HG03095 (cell line): ENCODE measurements around the gene PRODH2.

Source experiments
- ATAC-seq: cut with Tn5 transposase; IDR thresholded peaks from one replicate; pipeline ENCODE4 v1.9.1; 2021; ENCODE audit warnings: moderate library complexity; ENCODE audit not compliant: unreplicated experiment

Gene PRODH2, protein sequence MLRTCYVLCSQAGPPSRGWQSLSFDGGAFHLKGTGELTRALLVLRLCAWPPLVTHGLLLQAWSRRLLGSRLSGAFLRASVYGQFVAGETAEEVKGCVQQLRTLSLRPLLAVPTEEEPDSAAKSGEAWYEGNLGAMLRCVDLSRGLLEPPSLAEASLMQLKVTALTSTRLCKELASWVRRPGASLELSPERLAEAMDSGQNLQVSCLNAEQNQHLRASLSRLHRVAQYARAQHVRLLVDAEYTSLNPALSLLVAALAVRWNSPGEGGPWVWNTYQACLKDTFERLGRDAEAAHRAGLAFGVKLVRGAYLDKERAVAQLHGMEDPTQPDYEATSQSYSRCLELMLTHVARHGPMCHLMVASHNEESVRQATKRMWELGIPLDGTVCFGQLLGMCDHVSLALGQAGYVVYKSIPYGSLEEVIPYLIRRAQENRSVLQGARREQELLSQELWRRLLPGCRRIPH

DNA sequence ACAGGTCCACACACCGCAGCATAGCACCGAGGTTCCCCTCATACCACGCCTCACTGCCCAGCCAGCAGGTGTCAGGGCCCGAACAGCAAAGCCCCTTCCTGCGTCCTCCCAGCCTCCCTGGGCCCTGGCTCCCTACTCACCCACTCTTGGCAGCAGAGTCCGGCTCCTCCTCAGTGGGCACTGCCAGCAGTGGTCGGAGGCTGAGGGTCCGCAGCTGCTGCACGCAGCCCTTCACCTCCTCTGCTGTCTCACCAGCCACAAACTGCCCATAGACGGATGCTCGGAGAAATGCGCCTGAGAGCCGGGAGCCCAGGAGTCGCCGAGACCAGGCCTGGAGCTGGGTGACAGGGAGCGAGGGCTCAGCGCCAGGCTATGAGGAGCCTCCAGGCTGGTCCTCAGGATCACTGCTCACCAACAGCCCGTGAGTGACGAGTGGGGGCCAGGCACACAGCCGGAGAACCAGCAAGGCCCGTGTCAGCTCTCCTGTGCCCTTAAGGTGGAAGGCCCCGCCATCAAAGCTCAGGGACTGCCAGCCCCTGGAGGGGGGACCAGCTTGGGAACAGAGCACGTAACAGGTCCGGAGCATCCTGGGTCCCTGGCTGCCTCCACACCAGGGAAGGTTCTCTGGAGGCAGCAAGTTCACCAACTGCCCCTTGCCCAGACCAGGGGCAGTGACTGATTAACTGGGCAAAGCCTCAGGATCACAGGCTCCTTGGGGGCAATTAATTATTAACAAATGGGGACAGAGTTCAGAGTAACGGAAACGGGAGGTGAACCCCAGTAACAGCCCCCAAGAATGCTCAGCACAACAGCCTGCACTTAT lies at the start of gene PRODH2:
PRODH2 (minus strand) TSS at position 626 of the 823 bp plus-strand sequence; CDS start at position 586, 40 bp downstream.
- ATAC-seq: no peak

DNA sequence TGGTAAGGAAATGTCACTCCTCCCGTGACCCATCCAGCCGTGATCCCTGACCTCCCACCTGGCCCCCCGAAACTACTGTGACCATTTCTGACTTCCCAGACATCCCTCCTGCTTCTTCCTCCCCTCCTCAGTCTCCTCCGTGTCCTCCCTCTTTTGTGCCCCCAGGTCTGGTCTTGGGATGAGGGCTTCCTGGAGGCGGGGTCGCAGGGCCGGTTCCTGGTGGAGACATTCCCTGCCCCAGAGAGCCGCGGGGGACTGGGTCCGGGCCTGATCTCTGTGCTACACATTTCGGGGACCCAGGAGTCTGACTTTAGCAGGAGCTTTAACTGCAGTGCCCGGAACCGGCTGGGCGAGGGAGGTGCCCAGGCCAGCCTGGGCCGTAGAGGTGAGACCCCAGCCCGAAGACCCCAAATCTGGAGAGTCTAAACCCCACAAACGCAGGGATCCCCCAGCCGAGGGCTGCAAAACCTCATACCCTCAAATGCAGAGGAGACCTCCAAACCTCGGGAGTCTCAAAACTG lies 49.1 kb upstream of the PRODH2 start:
- ATAC-seq: no peak

DNA sequence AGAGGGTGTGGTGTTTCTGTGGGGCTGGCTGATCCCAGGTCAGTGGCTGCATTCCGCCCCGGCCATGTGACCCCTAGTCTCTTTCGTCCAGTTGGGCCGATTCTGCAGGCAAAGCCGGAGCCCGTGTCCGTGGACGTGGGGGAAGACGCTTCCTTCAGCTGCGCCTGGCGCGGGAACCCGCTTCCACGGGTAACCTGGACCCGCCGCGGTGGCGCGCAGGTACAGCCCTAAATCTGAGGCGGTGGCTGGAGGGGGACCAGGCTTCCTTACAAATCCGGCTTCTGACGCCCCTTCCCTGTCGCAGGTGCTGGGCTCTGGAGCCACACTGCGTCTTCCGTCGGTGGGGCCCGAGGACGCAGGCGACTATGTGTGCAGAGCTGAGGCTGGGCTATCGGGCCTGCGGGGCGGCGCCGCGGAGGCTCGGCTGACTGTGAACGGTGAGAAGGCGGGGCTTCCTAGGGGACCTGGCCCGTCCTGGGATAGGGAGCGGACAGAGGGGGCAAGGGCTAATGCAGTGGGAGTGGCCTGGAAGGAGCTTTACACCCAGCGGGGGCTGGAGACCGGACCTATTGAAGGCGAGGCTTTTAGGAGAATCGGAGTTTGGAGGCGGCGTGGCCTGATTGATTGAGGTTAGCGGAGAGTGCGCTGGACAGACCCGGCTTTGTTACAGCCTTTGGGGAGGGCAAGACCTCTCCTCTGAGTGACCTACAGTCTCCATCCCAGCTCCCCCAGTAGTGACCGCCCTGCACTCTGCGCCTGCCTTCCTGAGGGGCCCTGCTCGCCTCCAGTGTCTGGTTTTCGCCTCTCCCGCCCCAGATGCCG lies 48.4 kb upstream of the PRODH2 start:
- no peak for ATAC-seq

DNA sequence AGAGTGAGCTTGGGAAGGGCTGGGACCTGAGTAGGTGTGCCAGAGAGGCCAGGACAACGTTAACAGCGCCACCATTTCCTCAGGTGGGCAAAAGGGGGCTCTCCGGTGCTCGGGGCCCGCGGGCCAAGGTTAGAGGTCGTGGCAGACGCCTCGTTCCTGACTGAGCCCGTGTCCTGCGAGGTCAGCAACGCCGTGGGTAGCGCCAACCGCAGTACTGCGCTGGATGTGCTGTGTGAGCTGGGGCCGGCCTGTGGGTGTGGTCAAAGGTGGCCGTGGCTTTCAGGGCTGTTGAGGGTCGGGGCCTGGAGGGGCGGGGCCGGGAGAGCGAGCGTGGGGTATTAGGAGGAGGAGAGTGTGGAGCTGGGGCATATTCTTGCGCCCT lies 47.8 kb upstream of the PRODH2 start:
- no peak for ATAC-seq

DNA sequence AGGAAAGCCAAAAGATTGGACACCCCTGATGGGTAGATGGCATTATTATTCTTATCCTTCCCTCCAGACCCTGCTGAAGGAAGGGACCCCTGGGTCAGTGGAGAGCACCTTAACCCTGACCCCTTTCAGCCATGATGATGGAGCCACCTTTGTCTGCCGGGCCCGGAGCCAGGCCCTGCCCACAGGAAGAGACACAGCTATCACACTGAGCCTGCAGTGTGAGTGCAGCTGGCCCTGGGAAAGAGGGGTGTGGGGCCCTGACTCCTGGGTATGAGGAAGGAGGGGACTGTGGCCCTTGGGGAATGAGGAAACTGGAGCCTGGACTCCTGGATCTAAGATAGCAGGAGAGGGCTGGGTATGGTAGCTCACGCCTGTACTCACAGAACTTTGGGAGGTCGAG lies 46.8 kb upstream of the PRODH2 start:
- no peak for ATAC-seq

DNA sequence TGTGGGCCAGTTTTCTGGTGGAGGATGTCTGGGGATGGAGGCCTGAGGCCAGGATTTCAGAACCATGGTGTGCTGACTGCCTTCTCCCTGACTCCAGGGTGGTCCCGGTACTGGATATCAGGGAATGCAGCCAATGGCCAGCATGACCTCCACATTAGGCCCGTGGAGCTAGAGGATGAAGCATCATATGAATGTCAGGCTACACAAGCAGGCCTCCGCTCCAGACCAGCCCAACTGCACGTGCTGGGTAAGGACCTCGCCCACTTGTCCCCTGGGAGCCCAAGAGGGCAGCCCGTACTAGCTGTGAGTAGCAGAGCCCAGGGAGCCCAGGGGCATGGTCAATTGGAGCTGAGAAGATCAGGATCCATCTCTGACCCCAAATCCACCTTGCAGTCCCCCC lies 45.7 kb upstream of the PRODH2 start:
- ATAC-seq: no peak

DNA sequence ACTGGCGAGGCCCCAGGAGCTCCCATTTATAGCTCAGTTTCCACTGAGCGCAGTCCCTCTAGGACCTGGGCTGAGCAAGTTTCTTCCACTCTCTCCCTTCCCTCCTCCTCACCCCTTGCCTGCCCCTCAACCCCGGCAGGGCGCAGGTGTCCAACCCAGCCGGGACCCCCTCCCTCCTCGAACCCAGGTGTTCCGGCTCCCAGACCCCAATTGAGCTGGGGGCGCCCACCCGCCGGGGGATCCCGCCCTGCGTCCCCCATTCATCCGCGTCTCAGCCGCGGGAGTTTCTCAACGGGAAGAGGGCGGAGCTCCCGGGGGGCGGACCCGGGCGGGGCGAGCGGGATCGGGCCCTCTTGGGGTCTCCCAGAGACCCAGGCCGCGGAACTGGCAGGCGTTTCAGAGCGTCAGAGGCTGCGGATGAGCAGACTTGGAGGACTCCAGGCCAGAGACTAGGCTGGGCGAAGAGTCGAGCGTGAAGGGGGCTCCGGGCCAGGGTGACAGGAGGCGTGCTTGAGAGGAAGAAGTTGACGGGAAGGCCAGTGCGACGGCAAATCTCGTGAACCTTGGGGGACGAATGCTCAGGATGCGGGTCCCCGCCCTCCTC lies 44.0 kb upstream of the PRODH2 start, which contains the start of gene KIRREL2:
KIRREL2 (plus strand) TSS at position 366 of the 604 bp plus-strand sequence; CDS start at position 575, 209 bp downstream.
- ATAC-seq: no peak

DNA sequence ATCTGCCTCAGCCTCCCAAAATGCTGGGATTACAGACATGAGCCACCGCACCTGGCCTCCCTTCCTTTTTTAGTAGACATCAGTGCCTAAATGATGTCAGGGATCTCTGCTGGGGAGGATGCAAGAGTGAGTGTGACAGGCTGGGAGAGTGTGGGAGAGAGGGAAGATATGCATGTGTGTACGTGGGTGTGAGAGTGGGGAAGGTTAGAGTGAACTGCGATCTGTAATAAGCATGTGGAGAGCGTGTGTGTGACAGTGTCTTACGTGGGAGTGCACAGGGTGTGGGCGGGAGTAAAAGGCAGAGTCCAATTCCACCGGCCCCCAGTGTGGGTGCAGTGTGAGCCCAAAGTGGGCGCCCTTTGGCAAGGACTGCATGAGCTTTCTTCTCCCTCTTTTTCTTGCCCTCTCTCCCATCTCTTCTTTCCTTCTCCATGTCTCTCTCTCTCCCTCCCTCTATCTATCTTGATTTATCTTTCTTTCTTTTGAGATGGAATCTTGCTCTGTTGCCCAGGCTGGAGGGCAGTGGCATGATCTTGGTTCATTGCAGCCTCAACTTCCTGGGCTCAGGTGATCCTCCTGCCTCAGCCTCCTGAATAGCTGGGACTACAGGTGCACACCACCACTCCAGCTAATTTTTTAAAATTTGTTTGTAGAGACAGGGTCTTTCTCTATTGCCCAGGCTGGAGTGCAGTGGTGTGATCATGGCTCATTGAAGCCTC lies 40.6 kb upstream of the PRODH2 start:
- ATAC-seq: no peak

DNA sequence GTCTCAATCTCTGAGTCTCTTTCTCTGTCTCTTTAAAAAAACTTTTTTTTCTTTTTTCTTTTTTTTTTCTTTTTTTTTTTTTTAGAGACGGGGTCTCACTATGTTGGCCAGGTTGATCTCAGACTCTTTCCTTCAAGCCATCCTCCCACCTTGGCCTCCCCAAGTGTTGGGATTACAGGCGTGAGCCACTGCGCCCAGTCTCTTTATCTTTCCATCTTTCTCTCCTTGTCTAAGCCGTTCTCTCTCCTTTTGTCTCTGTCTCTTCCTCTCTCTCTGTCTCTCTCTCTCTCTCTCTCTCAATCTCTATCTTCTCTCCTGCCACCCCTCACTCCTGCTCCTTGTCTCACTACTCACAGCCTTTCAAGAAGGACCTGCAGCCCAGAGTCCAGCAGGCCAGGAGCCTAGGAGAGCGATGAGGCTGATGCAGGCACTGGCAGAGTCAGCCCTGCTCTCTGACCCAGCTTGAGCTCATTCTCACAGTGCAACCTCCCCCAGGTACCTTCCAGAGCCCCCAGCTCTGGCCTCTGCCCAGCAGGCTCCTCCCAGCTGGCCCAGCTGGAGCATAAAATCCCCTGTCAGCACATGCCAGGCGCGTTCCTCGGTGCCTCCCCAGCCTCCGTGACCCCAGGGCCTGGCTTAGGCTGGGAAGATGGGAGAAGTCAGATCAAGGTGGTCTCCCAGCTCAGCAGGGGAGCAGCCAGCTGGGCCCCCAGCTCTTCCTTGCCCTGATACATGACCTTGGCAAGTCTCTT lies 39.6 kb upstream of the PRODH2 start, which contains the start of gene NPHS1:
NPHS1 (minus strand) TSS at position 476 of the 752 bp plus-strand sequence. CDS start 667 bp downstream, outside the sequence.
- no peak for ATAC-seq

DNA sequence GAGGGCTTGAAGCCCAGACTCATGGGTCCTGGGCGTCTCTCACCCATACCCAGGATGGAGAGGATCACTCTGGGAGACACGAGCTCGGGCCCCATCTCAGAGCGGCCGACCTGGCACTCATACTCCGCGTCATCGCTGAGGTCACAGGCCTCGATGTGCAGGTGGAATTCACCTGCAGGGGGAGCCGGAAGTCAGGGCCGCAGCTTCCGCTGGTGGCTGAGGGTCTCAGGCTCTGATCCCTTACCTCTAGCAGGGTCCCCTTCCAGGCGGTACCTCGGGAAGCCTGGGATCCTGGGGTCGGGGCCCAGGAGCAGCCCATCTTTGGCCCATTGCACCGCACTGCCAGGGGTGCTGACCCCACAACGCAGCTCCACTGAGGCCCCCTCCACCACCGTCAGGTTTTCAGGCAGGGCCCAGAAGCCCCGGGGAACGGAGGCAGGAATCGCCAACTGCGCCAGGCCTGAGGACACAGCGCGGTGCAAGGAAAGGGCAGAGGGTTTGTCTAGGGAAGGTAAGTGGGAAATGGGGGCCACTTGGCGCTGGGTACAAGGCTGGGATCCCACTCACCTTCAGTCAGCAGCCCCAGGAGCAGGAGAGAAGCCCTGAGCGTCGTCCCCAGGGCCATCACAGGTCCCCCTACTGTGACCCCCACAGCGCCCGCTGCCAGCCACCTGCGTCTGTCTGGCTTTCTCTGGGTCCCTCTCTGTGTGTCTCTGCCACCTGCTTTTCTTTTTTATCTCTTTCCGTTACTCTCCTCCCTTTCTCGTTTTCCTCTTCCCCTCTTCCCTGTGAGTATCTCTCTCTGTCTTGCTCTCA lies 38.8 kb upstream of the PRODH2 start:
- ATAC-seq: no peak

DNA sequence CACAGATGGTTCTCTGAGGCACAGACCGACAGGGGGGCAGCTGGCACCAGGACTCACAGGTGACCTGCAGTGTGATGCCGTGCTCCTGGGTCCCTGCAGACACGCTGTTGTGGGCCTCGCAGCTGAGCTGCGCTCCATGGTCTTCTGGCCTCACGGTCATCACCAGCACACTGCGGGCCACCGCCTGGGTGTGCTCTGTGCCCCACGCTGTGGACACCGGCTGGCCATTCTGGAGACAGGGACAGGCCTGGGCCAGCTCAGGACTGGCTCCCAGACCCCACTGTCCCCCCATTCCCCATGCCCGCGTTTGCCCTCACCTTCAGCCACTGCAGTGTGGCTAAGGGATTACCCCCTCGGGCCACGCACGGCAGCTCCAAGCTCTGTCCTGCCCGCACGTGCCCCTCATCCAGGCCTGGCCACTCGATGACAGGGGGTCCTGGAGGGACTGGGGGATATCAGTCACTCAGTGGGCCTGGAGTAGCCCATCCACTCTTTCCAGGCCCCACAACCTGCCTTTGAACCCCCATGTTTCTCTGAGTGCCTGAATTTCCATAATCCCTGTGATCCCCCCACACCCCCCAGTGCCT lies 36.4 kb upstream of the PRODH2 start:
- ATAC-seq: no peak

DNA sequence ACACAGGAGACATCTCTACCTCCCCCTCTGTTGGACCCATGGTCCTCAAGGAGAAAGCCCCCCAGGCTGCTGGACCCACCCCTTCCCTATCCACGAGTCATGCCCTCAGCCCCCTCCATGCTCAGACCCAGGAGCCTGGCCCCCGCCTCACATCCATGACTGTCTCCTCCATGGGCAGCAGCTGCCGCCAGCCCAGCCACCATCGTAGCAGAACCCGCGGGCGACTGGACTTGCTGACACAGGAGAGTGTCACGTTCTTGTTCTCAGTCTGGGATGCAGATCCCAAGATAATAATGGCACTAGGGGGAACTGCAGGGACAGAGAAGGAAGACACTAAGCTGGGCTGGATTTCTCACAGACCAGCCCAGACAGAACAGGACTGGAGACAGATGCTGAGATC lies 35.8 kb upstream of the PRODH2 start:
- no peak for ATAC-seq

DNA sequence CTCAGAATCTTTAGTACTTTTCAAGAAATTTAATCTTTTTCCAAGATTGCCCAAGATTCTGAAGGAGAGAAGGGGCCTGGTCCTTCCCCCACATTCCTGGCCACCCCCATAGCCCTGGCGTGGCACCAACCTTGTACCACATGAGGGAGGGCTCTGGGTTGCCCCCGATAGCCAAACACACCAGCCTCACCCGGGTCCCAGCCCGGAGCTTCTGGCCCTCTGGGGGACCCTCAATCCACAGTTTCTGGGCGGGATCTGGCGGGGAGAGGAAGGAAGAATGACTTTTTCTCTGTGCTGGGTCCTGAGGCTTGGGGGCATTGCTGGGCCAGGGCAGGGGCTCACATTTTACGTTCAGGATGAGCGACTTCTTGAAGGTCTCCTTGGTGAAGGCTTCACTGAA lies 35.3 kb upstream of the PRODH2 start:
- no peak for ATAC-seq

DNA sequence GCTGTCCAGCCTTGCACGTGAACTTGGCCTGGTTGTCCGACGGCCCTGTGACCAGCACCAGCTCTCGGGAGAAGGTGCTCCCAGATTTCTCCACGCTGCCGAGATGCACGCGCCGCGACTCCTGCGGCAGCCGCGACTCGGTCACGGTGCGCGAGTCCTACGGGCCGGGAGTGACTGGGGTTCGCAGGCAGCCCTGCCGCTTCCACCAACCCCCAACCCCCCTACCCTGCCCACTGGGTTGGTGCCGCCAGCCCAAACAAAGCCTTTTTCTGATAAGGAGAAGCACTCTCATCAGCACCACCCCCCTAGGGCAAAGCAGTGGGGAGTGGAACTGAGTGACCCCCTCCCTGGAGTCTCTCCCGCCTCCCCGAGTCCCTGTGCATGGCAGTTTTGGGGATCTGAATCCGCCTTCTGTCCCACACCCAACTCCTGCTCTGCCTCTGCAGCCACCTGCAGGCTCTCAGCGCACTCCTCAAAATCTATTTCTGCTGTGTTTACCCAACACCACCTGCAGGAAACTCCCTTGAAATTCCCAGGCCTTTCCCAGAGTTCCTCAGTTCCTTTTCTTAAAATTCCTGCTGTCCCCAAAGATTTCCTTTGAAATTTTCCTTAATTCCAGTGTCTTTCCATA lies 33.5 kb upstream of the PRODH2 start:
- no peak for ATAC-seq

DNA sequence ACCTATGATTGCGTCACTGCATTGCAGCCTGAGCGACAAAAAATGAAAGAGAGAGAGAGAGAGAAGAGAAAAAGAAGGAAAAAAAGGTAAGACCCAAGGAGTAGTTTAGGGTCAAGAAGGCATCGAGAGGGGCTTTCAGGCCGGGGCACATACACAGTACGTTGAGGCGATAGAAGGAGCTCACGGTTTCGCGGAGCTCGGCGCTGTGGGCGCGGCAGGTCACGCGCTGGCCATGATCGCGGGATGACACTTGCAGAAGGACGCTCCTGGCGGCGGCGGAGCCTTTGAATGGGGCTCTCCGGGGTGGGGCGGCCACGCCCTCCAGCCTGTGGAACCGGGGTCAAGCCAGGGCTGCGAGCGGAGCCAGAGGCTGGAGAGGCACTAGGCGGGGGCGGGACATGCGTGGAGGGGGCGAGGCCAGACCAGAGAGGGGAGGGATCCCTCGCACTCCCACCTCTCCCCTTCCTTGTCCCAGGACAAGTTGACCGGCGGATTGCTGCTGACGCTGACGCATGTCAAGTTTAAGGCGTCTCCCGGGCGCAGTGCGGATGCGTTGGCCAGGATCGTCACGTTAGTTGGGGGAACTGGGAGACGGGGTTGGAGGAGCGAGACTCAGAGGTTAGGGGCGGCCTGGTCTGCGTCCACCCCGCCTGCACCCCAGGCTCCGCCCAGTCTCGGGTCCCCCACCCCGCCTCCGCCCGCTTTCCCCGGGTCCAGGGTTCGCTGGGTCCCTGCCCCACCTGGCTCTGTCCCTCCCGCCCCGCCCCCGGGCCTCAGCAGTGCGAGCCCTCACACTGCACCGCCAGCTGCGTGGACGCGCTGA lies 32.8 kb upstream of the PRODH2 start:
- no peak for ATAC-seq

DNA sequence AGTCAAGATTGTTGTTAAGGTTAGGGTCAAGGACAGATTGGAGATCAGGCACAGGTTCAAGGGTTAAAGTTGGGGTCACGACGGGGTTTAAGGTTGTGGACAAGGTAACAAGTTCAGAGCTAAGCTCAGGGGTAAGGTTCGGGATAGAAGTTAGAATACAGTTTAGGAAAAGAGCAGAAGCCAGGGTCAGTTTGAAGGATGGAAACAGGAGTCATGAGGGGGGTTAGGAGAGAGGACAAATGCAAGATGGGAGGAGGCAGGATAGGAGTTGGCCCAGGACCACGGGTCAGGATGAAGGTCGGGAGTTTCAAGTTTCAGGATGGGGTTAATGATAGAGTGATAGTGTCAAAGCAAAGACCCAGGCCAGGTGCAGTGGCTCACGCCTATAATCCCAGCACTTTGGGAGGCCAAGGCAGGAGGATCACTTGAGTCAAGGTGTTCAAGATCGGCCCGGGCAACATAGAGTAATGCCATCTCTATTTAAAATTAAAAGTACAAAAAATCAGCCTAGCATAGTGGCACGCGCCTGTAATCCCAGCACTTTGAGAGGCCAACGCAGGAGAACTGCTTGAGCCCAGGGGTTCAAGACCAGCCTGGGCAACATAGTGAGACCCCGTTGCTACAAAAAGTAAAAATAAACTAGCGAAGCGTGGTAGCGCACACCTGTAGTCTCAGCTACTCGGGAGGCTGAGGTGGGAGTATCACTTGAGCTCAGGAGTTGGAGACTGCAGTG lies 32.0 kb upstream of the PRODH2 start:
- no peak for ATAC-seq
